ENCODE results near the gene PNKP. TPM values are rescaled to one million over a fixed set of nuclear protein-coding genes. Genes with fewer than 3 reads are reported as not detected.

The PNKP gene
- total and polyA plus RNA-seq, 9 of the 15 experiments (the other 6 are each of a cell fraction or from before 2014, with no cell fraction given) = 2.8 to 85.4 (median 25.3) TPM

DNA sequence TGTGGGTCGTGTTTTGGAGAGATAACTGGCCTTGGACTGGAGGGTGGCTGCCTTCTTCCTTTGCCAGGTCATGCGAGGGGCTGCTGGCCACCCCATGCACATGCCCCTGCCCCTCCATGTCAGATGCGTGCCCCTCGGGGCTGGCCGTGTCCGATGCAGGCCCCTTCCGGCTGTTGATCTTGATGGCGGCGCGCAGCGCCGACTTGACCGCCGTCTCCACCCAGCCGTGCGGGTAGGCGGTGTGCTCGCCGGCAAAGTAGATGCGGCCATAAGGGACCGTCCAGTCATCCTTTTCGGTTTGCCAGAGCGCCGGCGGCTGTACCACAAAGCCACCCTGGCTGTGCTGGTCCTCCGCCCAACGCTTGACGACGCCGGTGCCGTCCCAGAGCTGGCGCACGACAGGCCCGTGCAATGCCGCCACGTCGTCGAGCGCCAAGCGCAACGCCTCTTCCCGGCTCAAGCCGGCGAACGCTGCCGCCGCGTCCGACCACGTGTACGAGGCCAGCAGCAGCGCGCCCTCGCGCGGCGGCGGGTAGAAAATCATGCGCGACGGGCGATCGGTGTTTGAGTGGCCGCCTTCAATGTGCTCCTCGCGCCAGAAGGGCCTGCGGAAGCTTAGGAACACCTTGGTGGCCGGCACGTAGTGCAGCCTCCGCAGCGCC lies 22.4 kb upstream of the PNKP start (continued):
- peak; percentile 27; the same call in 1 of the 2 replicates for TF ChIP-seq PHF8 (IDR thresholded peaks at IDR 0.05; ENCODE audit: borderline replicate concordance, low read length)
- TF ChIP-seq, protein P1, sequence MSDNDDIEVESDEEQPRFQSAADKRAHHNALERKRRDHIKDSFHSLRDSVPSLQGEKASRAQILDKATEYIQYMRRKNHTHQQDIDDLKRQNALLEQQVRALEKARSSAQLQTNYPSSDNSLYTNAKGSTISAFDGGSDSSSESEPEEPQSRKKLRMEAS (CRISPR knock-in tag; IDR thresholded peaks at IDR 0.05) = peak; percentile 100
- TF ChIP-seq, protein P2, sequence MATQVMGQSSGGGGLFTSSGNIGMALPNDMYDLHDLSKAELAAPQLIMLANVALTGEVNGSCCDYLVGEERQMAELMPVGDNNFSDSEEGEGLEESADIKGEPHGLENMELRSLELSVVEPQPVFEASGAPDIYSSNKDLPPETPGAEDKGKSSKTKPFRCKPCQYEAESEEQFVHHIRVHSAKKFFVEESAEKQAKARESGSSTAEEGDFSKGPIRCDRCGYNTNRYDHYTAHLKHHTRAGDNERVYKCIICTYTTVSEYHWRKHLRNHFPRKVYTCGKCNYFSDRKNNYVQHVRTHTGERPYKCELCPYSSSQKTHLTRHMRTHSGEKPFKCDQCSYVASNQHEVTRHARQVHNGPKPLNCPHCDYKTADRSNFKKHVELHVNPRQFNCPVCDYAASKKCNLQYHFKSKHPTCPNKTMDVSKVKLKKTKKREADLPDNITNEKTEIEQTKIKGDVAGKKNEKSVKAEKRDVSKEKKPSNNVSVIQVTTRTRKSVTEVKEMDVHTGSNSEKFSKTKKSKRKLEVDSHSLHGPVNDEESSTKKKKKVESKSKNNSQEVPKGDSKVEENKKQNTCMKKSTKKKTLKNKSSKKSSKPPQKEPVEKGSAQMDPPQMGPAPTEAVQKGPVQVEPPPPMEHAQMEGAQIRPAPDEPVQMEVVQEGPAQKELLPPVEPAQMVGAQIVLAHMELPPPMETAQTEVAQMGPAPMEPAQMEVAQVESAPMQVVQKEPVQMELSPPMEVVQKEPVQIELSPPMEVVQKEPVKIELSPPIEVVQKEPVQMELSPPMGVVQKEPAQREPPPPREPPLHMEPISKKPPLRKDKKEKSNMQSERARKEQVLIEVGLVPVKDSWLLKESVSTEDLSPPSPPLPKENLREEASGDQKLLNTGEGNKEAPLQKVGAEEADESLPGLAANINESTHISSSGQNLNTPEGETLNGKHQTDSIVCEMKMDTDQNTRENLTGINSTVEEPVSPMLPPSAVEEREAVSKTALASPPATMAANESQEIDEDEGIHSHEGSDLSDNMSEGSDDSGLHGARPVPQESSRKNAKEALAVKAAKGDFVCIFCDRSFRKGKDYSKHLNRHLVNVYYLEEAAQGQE (IDR thresholded peaks at IDR 0.05; ENCODE audit: borderline replicate concordance) = peak; percentile 97
- TF ChIP-seq, protein P2 (CRISPR knock-in tag; IDR thresholded peaks at IDR 0.05; ENCODE audit: low read depth) = no peak; the same call in 1 of the 2 replicates
- TF ChIP-seq, protein P3, sequence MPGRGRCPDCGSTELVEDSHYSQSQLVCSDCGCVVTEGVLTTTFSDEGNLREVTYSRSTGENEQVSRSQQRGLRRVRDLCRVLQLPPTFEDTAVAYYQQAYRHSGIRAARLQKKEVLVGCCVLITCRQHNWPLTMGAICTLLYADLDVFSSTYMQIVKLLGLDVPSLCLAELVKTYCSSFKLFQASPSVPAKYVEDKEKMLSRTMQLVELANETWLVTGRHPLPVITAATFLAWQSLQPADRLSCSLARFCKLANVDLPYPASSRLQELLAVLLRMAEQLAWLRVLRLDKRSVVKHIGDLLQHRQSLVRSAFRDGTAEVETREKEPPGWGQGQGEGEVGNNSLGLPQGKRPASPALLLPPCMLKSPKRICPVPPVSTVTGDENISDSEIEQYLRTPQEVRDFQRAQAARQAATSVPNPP (IDR thresholded peaks at IDR 0.05; ENCODE audit: borderline replicate concordance, insufficient read depth, insufficient read length) = no peak
- TF ChIP-seq ZNF146 (CRISPR knock-in tag; IDR thresholded peaks at IDR 0.05; ENCODE audit: unreplicated experiment) = peak; percentile 31
- TF ChIP-seq MEF2A (IDR thresholded peaks at IDR 0.05; ENCODE audit: control insufficient read depth, low read depth, low read length) = no peak
- TF ChIP-seq WHSC1 (IDR thresholded peaks at IDR 0.05; ENCODE audit: low read length) = no peak
- TF ChIP-seq, protein P4, sequence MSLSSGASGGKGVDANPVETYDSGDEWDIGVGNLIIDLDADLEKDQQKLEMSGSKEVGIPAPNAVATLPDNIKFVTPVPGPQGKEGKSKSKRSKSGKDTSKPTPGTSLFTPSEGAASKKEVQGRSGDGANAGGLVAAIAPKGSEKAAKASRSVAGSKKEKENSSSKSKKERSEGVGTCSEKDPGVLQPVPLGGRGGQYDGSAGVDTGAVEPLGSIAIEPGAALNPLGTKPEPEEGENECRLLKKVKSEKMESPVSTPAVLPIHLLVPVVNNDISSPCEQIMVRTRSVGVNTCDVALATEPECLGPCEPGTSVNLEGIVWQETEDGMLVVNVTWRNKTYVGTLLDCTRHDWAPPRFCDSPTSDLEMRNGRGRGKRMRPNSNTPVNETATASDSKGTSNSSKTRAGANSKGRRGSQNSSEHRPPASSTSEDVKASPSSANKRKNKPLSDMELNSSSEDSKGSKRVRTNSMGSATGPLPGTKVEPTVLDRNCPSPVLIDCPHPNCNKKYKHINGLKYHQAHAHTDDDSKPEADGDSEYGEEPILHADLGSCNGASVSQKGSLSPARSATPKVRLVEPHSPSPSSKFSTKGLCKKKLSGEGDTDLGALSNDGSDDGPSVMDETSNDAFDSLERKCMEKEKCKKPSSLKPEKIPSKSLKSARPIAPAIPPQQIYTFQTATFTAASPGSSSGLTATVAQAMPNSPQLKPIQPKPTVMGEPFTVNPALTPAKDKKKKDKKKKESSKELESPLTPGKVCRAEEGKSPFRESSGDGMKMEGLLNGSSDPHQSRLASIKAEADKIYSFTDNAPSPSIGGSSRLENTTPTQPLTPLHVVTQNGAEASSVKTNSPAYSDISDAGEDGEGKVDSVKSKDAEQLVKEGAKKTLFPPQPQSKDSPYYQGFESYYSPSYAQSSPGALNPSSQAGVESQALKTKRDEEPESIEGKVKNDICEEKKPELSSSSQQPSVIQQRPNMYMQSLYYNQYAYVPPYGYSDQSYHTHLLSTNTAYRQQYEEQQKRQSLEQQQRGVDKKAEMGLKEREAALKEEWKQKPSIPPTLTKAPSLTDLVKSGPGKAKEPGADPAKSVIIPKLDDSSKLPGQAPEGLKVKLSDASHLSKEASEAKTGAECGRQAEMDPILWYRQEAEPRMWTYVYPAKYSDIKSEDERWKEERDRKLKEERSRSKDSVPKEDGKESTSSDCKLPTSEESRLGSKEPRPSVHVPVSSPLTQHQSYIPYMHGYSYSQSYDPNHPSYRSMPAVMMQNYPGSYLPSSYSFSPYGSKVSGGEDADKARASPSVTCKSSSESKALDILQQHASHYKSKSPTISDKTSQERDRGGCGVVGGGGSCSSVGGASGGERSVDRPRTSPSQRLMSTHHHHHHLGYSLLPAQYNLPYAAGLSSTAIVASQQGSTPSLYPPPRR (CRISPR knock-in tag; IDR thresholded peaks at IDR 0.05; ENCODE audit: borderline replicate concordance) = peak; percentile 98
- peak; percentile 69 for TF ChIP-seq SMC3 (conservative IDR thresholded peaks at IDR 0.05; ENCODE audit: insufficient read depth, low read depth, low read length)
- peak; percentile 78; the same call in 1 of the 2 replicates for TF ChIP-seq CREB1 (IDR thresholded peaks at IDR 0.05)
- TF ChIP-seq CREB1 (CRISPR knock-in tag; IDR thresholded peaks at IDR 0.05) = peak; percentile 94
- TF ChIP-seq TGIF2 (CRISPR knock-in tag; IDR thresholded peaks at IDR 0.05) = peak; percentile 97
